OCI-LY7 (cell line): ENCODE measurements around the gene ARHGAP24.

Experiments
- EZH2phosphoT487 ChIP-seq: fragments of 200-600 bp; sonication (generic); IDR thresholded peaks from 2 replicates; pipeline ENCODE4 v1.6.1; 2018; ENCODE audit warnings: low read depth, borderline replicate concordance, mild to moderate bottlenecking, mixed run types, antibody characterized with exemption, low read length, moderate library complexity, mixed read lengths
- TF ChIP-seq, protein P1 (sequence below): fragments of 200-600 bp; sonication (generic); conservative IDR thresholded peaks from 2 replicates; pipeline ENCODE4 v1.5.1; 2014; ENCODE audit warnings: mild to moderate bottlenecking, antibody characterized with exemption, low read length, moderate library complexity, mixed read lengths

DNA sequence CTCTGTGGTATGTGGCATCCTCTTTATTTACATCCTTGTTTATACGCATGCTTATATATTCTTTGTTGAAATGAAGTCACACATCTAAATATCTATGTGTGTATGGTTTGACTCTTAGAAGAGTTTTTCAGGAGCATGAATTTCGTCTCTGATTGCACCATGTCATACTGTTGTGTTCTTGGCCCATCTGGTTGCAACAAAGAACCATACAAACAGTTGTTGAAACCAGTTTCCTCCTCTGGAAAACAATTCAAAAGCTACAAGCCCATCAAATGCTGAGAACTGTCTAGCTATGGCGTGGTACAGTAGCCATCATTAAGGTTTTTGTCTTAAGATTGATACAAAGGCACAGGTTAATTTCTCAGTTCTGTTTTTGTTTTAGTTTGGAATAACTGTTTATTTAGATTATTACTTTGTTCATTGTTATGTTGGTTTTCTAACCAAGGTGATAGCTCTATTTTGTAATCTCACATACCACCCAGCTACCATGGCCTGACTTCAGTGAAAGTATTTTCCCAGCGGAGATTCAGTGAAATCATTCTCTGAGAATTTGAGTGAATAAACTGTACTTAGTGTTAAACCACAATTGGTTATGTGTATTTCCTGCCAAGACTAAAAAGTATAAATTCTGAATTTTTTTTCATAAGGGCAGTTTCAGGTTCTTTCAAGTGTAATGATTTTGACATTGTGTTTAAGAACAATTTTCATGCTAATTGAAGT is 91.0 kb downstream of the ARHGAP24 start:
- TF ChIP-seq, protein P1, sequence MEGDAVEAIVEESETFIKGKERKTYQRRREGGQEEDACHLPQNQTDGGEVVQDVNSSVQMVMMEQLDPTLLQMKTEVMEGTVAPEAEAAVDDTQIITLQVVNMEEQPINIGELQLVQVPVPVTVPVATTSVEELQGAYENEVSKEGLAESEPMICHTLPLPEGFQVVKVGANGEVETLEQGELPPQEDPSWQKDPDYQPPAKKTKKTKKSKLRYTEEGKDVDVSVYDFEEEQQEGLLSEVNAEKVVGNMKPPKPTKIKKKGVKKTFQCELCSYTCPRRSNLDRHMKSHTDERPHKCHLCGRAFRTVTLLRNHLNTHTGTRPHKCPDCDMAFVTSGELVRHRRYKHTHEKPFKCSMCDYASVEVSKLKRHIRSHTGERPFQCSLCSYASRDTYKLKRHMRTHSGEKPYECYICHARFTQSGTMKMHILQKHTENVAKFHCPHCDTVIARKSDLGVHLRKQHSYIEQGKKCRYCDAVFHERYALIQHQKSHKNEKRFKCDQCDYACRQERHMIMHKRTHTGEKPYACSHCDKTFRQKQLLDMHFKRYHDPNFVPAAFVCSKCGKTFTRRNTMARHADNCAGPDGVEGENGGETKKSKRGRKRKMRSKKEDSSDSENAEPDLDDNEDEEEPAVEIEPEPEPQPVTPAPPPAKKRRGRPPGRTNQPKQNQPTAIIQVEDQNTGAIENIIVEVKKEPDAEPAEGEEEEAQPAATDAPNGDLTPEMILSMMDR, result no peak
- TF ChIP-seq EZH2phosphoT487, result no peak
